Jurkat, Clone E6-1 (cell line): ENCODE data around the gene TNNC1.

ENCODE experiments used
- DNase-seq: peaks from one replicate; pipeline ENCODE4 v3.0.0-alpha.2; 2011; ENCODE audit warnings: low read depth, low spot score
- H3K4me3 ChIP-seq: 2 replicates; pipeline ENCODE4 v1.5.1; 2011; ENCODE audit warnings: mild to moderate bottlenecking, low read length, control low read depth, moderate library complexity

TNNC1 gene

GRCh38 chr3:52468336-52468735 lies 14.5 kb upstream of the TNNC1 start:
- DNase-seq, result no peak
- no peak overlapping the region for H3K4me3 ChIP-seq

- DNase-seq, result no peak
- no peak overlapping the region for H3K4me3 ChIP-seq
These were observed 9.6 kb upstream of the TNNC1 start for GRCh38 chr3:52463416-52463815.

DNA sequence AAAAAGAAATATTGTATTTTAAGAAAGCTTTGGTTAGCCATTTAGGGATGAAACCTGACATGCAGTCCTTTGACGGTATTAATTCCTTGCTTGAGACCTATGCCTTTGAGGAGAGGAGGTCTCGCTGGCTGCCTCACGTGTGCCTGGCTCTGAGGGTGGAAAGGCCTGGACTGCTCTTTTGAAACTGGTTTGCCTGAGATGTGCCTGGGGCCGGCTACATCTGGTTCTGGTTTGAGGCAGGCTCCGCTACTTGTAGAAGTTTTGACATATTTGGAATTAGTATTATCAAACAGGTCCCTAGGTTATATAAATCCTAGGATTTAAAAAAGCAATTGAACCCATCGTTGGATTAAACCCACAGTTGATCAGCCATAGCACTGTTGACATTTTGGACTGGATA lies 8.0 kb upstream of the TNNC1 start:
- no peak overlapping the region for H3K4me3 ChIP-seq
- no peak for DNase-seq

DNA sequence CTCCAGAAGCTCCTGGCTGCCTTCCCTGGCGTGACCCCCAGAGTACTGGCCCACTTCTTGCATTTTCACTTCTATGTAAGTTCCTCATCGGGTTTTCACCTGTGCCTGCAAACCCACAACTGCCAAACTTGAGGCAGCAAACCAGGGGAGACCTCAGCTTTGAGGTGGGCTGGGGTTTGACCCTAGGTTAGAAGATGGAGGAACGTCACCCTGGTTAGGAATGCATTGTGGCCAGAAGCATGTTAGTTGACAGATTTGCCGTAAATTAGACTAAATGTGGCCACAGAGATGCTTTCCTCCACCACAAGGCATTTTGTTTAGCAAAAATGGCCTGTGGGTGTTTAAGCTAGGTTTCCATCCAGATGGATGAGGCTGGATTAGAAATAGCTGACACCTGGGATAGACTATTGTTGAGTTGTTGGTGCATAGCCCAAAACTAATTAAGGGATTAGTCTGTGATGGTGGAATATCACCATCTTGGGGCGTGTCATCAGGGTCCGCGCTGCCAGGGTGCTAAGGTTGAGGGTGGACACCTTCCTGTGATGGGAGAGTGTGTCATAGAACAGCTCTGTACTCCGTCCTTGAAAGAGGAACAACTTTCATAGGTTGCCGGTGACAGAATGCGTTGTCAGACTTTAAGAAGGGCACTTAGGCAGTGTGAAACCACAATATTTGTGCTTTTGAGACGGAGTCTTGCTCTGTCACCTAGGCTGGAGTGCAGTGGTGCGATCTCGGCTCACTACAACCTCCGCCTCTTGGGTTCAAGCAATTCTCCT lies 5.1 kb upstream of the TNNC1 start:
- no peak overlapping the region for H3K4me3 ChIP-seq
- no peak for DNase-seq

DNA sequence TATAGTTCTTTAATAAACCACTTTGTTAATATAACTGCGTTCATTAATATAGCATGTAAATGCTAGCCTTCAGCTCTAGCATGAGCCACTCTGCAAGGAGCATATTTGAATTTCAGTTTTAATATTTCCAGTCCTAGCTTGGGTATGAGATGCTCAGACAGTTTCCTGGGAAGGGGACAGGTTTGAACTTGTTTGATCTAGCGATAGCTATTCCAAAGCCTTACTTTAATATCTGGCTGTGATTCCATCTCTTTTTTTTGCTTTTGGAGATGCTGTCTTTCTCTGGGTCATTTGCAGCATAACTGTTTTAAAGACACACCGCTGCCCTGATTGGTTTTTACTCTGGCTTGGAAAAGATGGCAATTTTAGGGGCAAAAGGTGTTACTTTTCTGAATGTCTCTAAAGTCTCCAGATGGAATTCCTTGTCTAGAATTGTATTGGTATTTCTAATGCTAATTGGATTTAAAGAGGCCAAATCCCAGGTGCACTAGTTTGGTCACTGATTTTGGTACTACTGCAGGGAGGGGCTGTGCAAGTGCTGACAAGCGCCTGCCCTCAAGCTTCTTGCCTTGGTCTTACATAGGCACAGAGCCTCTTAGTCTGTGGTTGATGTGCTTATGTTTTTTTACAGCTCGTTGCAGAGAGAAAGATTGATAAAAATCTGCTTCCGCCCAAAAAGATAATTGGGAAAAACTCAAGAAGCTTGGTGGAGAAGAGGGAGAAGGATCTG lies 4.4 kb upstream of the TNNC1 start:
- no peak for DNase-seq
- H3K4me3 ChIP-seq, result no peak overlapping the region

DNA sequence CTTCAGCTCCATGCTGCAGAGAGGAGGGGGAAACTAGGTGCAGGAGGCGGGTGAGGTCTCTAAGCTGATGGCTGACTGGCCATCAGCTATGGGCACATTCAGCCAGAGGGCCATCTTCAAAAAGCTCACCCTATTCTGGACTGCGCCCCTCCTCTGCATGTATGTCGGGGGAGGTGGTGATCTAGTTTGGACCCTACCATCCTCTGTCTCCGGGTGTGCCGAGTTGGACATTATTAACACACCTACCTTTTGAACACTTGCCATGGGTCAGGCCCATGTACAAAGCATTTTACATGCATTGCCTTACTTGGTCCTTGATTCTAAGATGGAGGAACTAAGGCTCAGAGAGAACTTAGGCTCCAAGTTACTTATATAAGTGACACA lies 3.0 kb upstream of the TNNC1 start:
- DNase-seq, result no peak

GRCh38 chr3:52456169-52456799 lies 2.4 kb upstream of the TNNC1 start:
- H3K4me3 ChIP-seq, result peak overlapping the region; percentile 73
- peak; percentile 19 for DNase-seq

More for the DNA sequence above, 3.0 kb upstream of the TNNC1 start:
- peak overlapping the region; percentile 73 for H3K4me3 ChIP-seq

DNA sequence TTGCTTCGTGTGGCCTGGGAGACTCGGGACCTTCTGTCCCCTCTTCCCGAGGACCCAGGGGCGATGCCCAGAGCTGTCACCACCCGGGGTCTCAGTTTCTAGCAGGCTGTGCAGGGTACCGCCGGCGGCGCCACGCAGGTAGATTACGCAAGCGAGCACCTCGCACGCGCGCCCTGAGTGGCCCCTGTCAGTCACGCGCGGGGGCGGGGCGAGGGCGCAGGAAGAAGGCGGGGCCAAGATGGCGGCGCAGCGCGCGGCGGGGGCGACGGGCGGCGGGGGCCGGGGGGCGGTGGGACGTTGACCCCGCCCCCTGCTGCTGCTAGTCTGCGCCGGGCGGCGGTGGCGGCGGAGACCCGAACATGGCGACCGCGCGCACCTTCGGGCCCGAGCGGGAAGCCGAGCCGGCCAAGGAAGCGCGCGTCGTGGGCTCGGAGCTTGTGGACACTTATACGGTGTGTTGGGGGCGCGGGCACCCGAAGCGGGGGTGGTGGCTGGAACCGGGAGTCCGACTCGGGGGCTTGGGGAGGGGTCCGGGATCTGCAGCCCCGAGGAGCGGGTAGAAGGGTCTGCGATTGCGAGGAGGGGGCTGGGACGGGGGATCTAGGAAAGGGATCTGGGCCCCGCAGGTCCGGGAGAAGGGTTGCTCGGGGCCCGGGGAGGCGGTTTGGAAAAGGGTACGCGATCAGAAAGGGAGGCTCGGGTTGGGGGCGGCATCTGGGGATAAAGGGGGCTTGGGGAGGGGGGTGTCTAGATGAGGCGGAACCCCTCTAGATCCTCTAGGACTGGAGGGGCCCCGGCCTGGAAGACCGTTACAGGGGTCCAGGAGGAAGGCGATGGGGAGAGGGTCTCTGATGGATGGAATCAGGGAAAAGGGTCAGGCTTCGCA lies 1.7 kb upstream of the TNNC1 start, which contains the start of gene NISCH:
TSS of gene NISCH (plus strand) at position 322 of the 886 bp plus-strand sequence. CDS start at position 360, 38 bp downstream.
- peak; percentile 70 for DNase-seq
- H3K4me3 ChIP-seq, result peak within 1 kb of the TSS; percentile 73

- DNase-seq, result no peak
- peak overlapping the region; percentile 64 for H3K4me3 ChIP-seq
These were observed 1.1 kb upstream of the TNNC1 start for GRCh38 chr3:52454938-52455282.

DNA sequence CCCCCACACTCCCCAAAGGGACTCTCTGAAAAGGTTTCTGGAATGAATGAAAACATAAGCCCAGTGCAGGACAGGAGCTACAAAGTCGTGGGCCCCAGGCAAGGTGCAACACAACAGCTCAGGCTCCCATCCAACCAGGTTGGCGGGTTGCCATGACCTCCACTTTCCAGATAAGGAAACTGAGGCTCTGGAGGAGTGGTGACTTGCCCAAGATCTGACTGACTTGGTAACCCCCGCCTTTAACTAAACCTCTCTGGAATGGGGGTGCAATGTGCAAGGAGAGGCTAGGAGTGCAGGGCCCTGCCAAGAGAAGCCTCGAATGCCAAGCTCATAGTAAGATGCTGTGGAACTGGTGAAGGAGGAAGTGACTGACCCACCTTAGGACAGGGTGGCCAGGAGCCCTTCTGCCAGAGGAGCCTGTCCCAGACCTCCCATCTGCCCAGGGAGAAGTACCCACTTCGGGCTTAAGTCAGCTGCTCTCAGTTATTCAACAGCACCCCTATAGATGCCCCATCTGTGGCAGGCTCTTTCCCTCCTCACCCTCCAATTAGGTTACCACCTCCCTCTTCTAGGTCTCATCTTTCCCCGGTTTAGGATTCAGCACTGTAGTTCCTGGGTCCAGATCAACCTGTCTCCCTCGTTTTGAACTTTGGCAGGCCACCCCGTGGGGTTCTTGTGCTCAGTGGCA lies 553 bp upstream of the TNNC1 start:
- no peak for DNase-seq
- no peak overlapping the region for H3K4me3 ChIP-seq

DNA sequence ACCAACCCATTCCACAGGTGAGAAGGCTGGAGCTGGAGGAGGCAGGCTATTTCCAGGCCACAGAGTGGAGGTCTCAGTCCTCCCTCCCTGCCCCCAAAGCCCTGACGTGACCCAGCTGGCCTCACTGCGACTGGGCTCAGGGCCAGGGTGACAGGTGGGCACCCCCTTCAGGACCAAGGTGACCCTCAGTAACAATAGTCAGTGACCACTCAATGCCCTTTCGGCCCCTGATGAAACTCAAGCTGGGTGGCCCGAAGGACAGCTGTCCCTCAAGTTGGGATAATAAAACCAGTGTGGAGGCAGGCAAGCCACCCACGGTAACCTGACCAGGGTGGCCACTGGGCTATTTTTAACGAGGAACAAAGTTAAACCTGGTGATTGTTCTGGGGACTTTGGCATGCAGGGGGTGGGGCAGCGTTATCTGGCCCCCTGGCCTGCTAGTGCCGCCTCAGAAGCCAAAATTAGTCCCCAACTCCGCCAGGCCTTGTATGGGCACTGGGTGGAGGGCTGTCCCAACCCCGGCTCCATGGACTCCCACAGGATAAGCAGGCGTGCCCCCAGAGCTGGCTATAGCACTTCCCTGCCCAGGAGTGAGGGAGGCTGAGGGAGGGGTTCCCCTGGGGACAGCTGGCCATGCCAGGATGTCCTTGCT lies 1.1 kb downstream of the TNNC1 start:
- H3K4me3 ChIP-seq, result no peak overlapping the region
- no peak for DNase-seq

GRCh38 chr3:52452126-52452525 lies 1.7 kb downstream of the TNNC1 start:
- no peak for DNase-seq
- H3K4me3 ChIP-seq, result no peak overlapping the region

GRCh38 chr3:52451237-52452083 lies 2.4 kb downstream of the TNNC1 start:
- DNase-seq, result no peak

GRCh38 chr3:52450489-52451236 lies 3.2 kb downstream of the TNNC1 start:
- no peak for DNase-seq
- no peak overlapping the region for H3K4me3 ChIP-seq

More at GRCh38 chr3:52451237-52452083, 2.4 kb downstream of the TNNC1 start:
- H3K4me3 ChIP-seq, result no peak overlapping the region

- DNase-seq, result no peak
- H3K4me3 ChIP-seq, result no peak overlapping the region
These were observed 6.1 kb downstream of the TNNC1 start for GRCh38 chr3:52447512-52448355.
